Keratinocyte (primary cell): Measurements from ENCODE around the gene LACTB. TPM values are rescaled to one million over a fixed set of nuclear protein-coding genes. Genes with fewer than 3 reads are reported as not detected.
"Not testable (repeated sequence)": the region's sequence is repeated elsewhere in the genome, so short reads cannot be mapped to it uniquely, and the experiment has no call there.

Source experiments
- DNase-seq: peaks from one replicate; pipeline ENCODE4 v3.0.0-alpha.2; 2011; ENCODE audit warnings: low read depth, missing footprints, low spot score
- FAIRE-seq: peaks from 2 replicates; lab custom pipeline; 2011; peaks lifted over from hg19 to GRCh38; lab: Jason Lieb, UNC
- H2AFZ ChIP-seq: 2 replicates; pipeline ENCODE4 v1.6.0; 2012; ENCODE audit warnings: low read length, control low read depth, inconsistent platforms; ENCODE audit not compliant: control insufficient read depth
- H3K27ac ChIP-seq: 2 replicates; pipeline ENCODE4 v1.5.1; 2011; ENCODE audit warnings: low read length; ENCODE audit not compliant: control insufficient read depth, insufficient read depth
- H3K27me3 ChIP-seq: 3 replicates; pipeline ENCODE4 v1.6.0; 2011; ENCODE audit warnings: low read length; ENCODE audit not compliant: control insufficient read depth, insufficient read depth; ENCODE audit errors: extremely low read depth
- H3K36me3 ChIP-seq, 2 experiments: 2 replicates in 1 of 2; 3 replicates in 1 of 2; pipeline ENCODE4 v1.5.1; 2011; ENCODE audit warnings: low read length in 2 of 2, mild to moderate bottlenecking in 1 of 2; ENCODE audit not compliant: control insufficient read depth in 2 of 2, insufficient read depth in 2 of 2; ENCODE audit errors: extremely low read depth in 1 of 2
- H3K4me1 ChIP-seq: 3 replicates; pipeline ENCODE4 v1.5.1; 2011; ENCODE audit warnings: low read length; ENCODE audit not compliant: control insufficient read depth, insufficient read depth; ENCODE audit errors: extremely low read depth
- H3K4me2 ChIP-seq: 3 replicates; pipeline ENCODE4 v1.6.0; 2011; ENCODE audit warnings: low read depth, low read length; ENCODE audit not compliant: control insufficient read depth, insufficient read depth; ENCODE audit errors: extremely low read depth
- H3K4me3 ChIP-seq, 3 experiments: fragments of 200-600 bp in 1 of 3; sonication (generic) in 1 of 3; 2 replicates in 2 of 3; 3 replicates in 1 of 3; pipeline ENCODE4 v1.5.1; 2011 to 2016; ENCODE audit warnings: low read length in 3 of 3, mild to moderate bottlenecking in 3 of 3, control low read depth in 2 of 3, inconsistent platforms in 1 of 3, low read depth in 1 of 3, mixed read lengths in 1 of 3, mixed run types in 1 of 3, moderate library complexity in 1 of 3; ENCODE audit not compliant: control insufficient read depth in 2 of 3, insufficient read depth in 2 of 3; ENCODE audit errors: extremely low read depth in 1 of 3
- H3K79me2 ChIP-seq: 2 replicates; pipeline ENCODE4 v1.6.0; 2012; ENCODE audit warnings: low read length; ENCODE audit not compliant: control insufficient read depth, insufficient read depth
- H3K9ac ChIP-seq: 3 replicates; pipeline ENCODE4 v1.6.0; 2011; ENCODE audit warnings: low read length; ENCODE audit not compliant: control insufficient read depth, insufficient read depth; ENCODE audit errors: extremely low read depth
- H3K9me1 ChIP-seq: 3 replicates; pipeline ENCODE4 v1.6.0; 2011; ENCODE audit warnings: low read length; ENCODE audit not compliant: control insufficient read depth, insufficient read depth; ENCODE audit errors: extremely low read depth
- H3K9me3 ChIP-seq: 2 replicates; pipeline ENCODE4 v1.5.1; 2012; ENCODE audit warnings: low read depth, low read length; ENCODE audit not compliant: control insufficient read depth
- H4K20me1 ChIP-seq: 3 replicates; pipeline ENCODE4 v1.6.0; 2011; ENCODE audit warnings: low read length; ENCODE audit not compliant: control insufficient read depth, insufficient read depth; ENCODE audit errors: extremely low read depth
- EZH2 ChIP-seq: IDR thresholded peaks from one replicate; pipeline ENCODE4 v1.6.1; 2012; ENCODE audit warnings: inconsistent platforms, mild to moderate bottlenecking, low read length, moderate library complexity
- dilution Hi-C: fragments of 300-500 bp; cut with MboI; formaldehyde crosslinking; loops from one replicate; pipeline ENCODE4 v1.7.0; 2020; ENCODE audit warnings: low sequenced_read_pairs; ENCODE audit not compliant: extremely low pct_ligation_motif_present
- polyA plus RNA-seq, 5 experiments: library from polyadenylated mRNA; depleted of rRNA in 3 of 5; stranded (reverse) in 3 of 5; stranded (forward) in 1 of 5; unstranded in 1 of 5; fragments of >200 nt; gene quantifications; 1 replicate in 1 of 5; 2 replicates in 3 of 5; 3 replicates in 1 of 5; pipeline versions ENCODE4 v1.2.1 to v1.2.3, GENCODE V29; 2011 to 2012; ENCODE audit warnings: missing spikeins in 2 of 5, low read depth in 1 of 5, low replicate concordance in 1 of 5
- TF ChIP-seq, protein P1 (sequence below), 3 experiments: IDR thresholded peaks in 1 of 3; conservative IDR thresholded peaks in 1 of 3; optimal IDR thresholded peaks in 1 of 3; 2 replicates in 2 of 3; 3 replicates in 1 of 3; pipeline versions ENCODE3 to v1.5.1; 2011; ENCODE audit warnings: low read length in 3 of 3, mild to moderate bottlenecking in 3 of 3, moderate library complexity in 2 of 3, control low read depth in 1 of 3, inconsistent platforms in 1 of 3; ENCODE audit not compliant: insufficient read depth in 2 of 3; ENCODE audit errors: extremely low read depth in 1 of 3

Gene LACTB
- polyA plus RNA-seq, 1 donor (not counting 4 experiments of a cell fraction or from before 2014, with no cell fraction given): 27.4 TPM

DNA sequence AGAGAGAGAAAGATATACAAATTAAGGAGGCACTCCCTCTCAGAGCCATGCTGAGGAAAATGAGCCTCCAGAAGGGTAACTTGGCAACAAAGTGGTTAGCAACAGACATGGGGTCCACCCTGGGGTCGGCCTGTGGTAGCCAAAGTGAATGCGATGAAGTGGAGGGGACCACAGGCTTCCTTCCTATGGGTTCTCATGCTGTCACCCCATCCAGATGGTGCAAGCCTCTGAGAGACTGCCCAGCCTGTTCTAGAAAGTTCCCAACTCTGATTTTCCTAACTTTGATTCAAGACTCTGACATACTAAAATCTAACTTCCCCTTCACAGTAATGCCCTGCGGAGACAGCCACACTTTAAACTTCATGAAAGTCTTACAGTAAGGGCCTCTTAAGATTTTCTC, 18.2 kb upstream of the LACTB start:
- H3K9me3 ChIP-seq: no peaks in the 10 kb centered on the region
- no peaks in the 10 kb centered on the region for H3K9me1 ChIP-seq
- DNase-seq (no peak), FAIRE-seq (no peak)
- H3K4me3 ChIP-seq: no peak overlapping the region
- TF ChIP-seq EZH2: no peak
- TF ChIP-seq, protein P1, sequence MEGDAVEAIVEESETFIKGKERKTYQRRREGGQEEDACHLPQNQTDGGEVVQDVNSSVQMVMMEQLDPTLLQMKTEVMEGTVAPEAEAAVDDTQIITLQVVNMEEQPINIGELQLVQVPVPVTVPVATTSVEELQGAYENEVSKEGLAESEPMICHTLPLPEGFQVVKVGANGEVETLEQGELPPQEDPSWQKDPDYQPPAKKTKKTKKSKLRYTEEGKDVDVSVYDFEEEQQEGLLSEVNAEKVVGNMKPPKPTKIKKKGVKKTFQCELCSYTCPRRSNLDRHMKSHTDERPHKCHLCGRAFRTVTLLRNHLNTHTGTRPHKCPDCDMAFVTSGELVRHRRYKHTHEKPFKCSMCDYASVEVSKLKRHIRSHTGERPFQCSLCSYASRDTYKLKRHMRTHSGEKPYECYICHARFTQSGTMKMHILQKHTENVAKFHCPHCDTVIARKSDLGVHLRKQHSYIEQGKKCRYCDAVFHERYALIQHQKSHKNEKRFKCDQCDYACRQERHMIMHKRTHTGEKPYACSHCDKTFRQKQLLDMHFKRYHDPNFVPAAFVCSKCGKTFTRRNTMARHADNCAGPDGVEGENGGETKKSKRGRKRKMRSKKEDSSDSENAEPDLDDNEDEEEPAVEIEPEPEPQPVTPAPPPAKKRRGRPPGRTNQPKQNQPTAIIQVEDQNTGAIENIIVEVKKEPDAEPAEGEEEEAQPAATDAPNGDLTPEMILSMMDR (optimal IDR thresholded peaks at IDR 0.05 in 1 of 3, IDR thresholded peaks at IDR 0.05 in 1 of 3, conservative IDR thresholded peaks at IDR 0.05 in 1 of 3; ENCODE audit: extremely low read depth in 1 of 3, insufficient read depth in 2 of 3, low read length in 3 of 3): no peak
- no peak overlapping the region for H3K4me2 ChIP-seq
- H2AFZ ChIP-seq: no peak overlapping the region
- no peaks in the 10 kb centered on the region for H4K20me1 ChIP-seq
- H3K36me3 ChIP-seq: no peaks in the 10 kb centered on the region
- no peaks in the 10 kb centered on the region for H3K27me3 ChIP-seq
- dilution Hi-C loops: no loop called here
- H3K9ac ChIP-seq: no peak overlapping the region
- H3K27ac ChIP-seq: no peak overlapping the region
- no peaks in the 10 kb centered on the region for H3K4me1 ChIP-seq
- H3K79me2 ChIP-seq: no peaks in the 10 kb centered on the region

DNA sequence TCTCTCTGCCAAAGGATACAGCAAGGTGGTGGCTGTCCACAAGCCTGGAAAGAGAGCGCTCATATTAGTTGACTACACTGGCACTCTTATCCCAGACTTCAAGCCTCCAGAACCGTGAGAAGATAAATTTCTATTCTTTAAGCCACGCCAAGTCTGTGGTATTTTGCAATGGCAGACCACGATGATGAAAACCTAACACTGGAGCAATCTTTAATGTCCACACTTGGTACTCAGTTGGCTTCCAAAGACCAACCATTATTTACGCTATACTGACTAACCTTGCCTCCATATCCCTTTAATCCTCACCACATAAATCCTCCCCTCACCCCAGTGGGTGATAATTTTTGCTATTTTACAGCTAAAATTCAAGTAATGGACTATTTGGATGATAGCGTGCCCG, 16.9 kb upstream of the LACTB start:
- Histone ChIP-seq H3K4me1 (no peaks in the 10 kb centered on the region), H3K4me3 (no peak overlapping the region), H3K36me3 (no peaks in the 10 kb centered on the region), H3K27ac (no peak overlapping the region), H3K4me2 (no peak overlapping the region), H3K27me3 (no peaks in the 10 kb centered on the region), H3K9ac (no peak overlapping the region), H4K20me1 (no peaks in the 10 kb centered on the region), H2AFZ (no peak overlapping the region), H3K9me1 (no peaks in the 10 kb centered on the region), H3K9me3 (no peaks in the 10 kb centered on the region), H3K79me2 (no peaks in the 10 kb centered on the region)
- TF ChIP-seq, protein P1 (optimal IDR thresholded peaks at IDR 0.05 in 1 of 3, IDR thresholded peaks at IDR 0.05 in 1 of 3, conservative IDR thresholded peaks at IDR 0.05 in 1 of 3; ENCODE audit: extremely low read depth in 1 of 3, insufficient read depth in 2 of 3, low read length in 3 of 3): no peak
- no peak for TF ChIP-seq EZH2
- no peak for FAIRE-seq
- dilution Hi-C loops: no loop called here
- DNase-seq: no peak

DNA sequence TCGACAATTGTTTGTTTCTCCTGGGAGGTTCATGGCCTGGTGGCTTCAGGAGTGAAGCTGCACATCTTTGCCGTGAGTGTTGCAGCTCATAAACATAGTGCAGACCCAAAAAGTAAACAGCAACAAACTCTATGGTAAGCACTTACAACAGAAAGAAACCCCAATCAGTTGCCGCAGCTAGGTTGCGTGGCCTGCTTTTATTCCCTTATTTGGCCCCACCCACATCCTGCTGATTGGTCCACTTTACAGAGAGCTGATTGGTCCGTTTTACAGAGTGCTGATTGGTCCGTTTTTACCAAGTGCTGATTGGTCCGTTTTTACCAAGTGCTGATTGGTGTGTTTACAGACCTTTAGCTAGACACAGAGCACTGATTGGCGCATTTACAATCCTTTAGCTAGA, 16.3 kb upstream of the LACTB start:
- H3K9me1 ChIP-seq, DNase-seq, H3K4me2 ChIP-seq, H3K27ac ChIP-seq, H3K4me1 ChIP-seq, H3K27me3 ChIP-seq, dilution Hi-C loops, H2AFZ ChIP-seq, H4K20me1 ChIP-seq, H3K9ac ChIP-seq, H3K36me3 ChIP-seq, FAIRE-seq, H3K9me3 ChIP-seq, H3K4me3 ChIP-seq, H3K79me2 ChIP-seq: not testable (repeated sequence)
